Testis (tissue), 3 donors: ENCODE measurements around the gene CHCHD3. TPM values are rescaled to one million over a fixed set of nuclear protein-coding genes. Genes with fewer than 3 reads are reported as not detected.

Experiments
- DNase-seq: peaks from one replicate; pipeline ENCODE4 v3.0.0-alpha.2; 2019
- H3K27ac ChIP-seq, 2 donors: fragments of 200-600 bp; sonication (generic); one replicate each; pipeline ENCODE4 v1.5.1; 2019
- H3K27me3 ChIP-seq: fragments of 200-600 bp; sonication (generic); one replicate; pipeline ENCODE4 v1.5.1; 2019
- H3K36me3 ChIP-seq: fragments of 200-600 bp; sonication (generic); one replicate; pipeline ENCODE4 v1.5.1; 2017; ENCODE audit warnings: low read depth; ENCODE audit errors: missing control alignments
- H3K4me1 ChIP-seq: fragments of 200-600 bp; sonication (generic); one replicate; pipeline ENCODE4 v1.5.1; 2019
- H3K4me3 ChIP-seq, 2 donors: fragments of 200-600 bp; sonication (generic); one replicate each; pipeline ENCODE4 v1.5.1; 2017 to 2019
- H3K9me3 ChIP-seq: fragments of 200-600 bp; sonication (generic); one replicate; pipeline ENCODE4 v1.5.1; 2017
- POLR2A ChIP-seq: fragments of 450-650 bp; IDR thresholded peaks from one replicate; pipeline ENCODE4 v1.6.1; 2017; ENCODE audit warnings: antibody characterized with exemption, mild to moderate bottlenecking, moderate library complexity
- WGBS, 2 donors: methylation state at CpG; one replicate each; pipeline ENCODE4 v1.1.5; 2018; 5-methylcytosine and 5-hydroxymethylcytosine counted together
- intact Hi-C: fragments of 100-400 bp; cut with DNase I; formaldehyde crosslinking; loops from one replicate; pipeline ENCODE4 v1.15.1; 2023; ENCODE audit warnings: low total_unique reads
- polyA plus RNA-seq: library from polyadenylated mRNA; stranded (reverse); fragments of 350-450 nt; fragmentation: Illumina TruSeq; extraction: RNeasy Lipid Tissue Mini Kit (QIAGEN cat#74804); gene quantifications from one replicate; pipeline ENCODE4 v1.2.3, GENCODE V29; 2014; ENCODE audit warnings: low read depth, low replicate concordance; ENCODE audit not compliant: insufficient read depth
- total RNA-seq, 2 donors: library from RNA; depleted of rRNA; stranded (reverse); fragments of >200 nt; gene quantifications; one replicate each; pipeline ENCODE4 v1.2.3, GENCODE V29; 2016
- TF ChIP-seq, protein P1 (sequence below), 3 experiments: fragments of 450-650 bp in 2 of 3; fragments of 200-600 bp in 1 of 3; sonication (generic) in 1 of 3; IDR thresholded peaks; one replicate each; pipeline ENCODE4 v1.5.1; 2016 to 2019; ENCODE audit warnings: antibody characterized with exemption in 3 of 3, mild to moderate bottlenecking in 2 of 3, moderate library complexity in 1 of 3

CHCHD3 gene
- total and polyA plus RNA-seq, 3 donors from 2014 or later = 44.0 to 53.0 (median 47.9) TPM

DNA sequence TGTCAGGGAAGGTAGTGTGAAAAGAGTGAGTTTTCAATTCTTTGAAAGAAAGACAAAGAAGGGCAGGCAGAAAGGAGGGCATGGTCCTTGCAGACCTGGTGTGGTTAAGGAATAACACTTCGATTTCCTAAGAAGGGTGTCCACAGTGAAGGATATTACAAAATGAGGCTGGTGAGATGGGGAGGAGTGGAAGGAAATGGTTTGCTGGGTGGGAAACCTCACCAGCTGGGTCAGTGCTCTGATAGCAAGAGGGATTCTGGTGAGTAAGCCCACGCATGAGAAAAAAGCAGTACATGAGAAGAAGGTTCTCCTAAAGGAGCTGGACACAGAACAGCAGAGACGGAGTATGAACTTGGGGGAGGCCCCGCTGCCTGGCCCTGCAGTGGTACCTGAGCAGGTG, 275.1 kb downstream of the CHCHD3 start:
- Histone ChIP-seq H3K4me1 (no peaks in the 10 kb centered on the region), H3K27ac (no peak overlapping the region), H3K9me3 (no peaks in the 10 kb centered on the region), H3K36me3 (no peaks in the 10 kb centered on the region), H3K4me3 (no peak overlapping the region), H3K27me3 (no peaks in the 10 kb centered on the region)
- WGBS, 2 donors = 84 to 95% methylated on average over 4 of the region's 4 CpGs
- no peak for TF ChIP-seq POLR2A
- TF ChIP-seq, protein P1, sequence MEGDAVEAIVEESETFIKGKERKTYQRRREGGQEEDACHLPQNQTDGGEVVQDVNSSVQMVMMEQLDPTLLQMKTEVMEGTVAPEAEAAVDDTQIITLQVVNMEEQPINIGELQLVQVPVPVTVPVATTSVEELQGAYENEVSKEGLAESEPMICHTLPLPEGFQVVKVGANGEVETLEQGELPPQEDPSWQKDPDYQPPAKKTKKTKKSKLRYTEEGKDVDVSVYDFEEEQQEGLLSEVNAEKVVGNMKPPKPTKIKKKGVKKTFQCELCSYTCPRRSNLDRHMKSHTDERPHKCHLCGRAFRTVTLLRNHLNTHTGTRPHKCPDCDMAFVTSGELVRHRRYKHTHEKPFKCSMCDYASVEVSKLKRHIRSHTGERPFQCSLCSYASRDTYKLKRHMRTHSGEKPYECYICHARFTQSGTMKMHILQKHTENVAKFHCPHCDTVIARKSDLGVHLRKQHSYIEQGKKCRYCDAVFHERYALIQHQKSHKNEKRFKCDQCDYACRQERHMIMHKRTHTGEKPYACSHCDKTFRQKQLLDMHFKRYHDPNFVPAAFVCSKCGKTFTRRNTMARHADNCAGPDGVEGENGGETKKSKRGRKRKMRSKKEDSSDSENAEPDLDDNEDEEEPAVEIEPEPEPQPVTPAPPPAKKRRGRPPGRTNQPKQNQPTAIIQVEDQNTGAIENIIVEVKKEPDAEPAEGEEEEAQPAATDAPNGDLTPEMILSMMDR (IDR thresholded peaks at IDR 0.05) = no peak
- no peak for DNase-seq
- intact Hi-C loops = no loop called here

- Histone ChIP-seq H3K36me3 (no peaks in the 10 kb centered on the region), H3K9me3 (no peaks in the 10 kb centered on the region), H3K4me1 (no peaks in the 10 kb centered on the region), H3K27me3 (no peaks in the 10 kb centered on the region), H3K27ac (no peak overlapping the region), H3K4me3 (no peak overlapping the region)
- TF ChIP-seq, protein P1 (IDR thresholded peaks at IDR 0.05) = no peak
- TF ChIP-seq POLR2A = no peak
- intact Hi-C loops = no loop called here
- DNase-seq = no peak
- 86 to 88% methylated on average over 5 of the region's 5 CpGs for WGBS, 2 donors
Measured at GRCh38 chr7:132805766-132806165, 276.1 kb downstream of the CHCHD3 start.

GRCh38 chr7:132804849-132805485, 276.9 kb downstream of the CHCHD3 start:
- Histone ChIP-seq H3K4me3 (no peak overlapping the region), H3K4me1 (no peaks in the 10 kb centered on the region), H3K9me3 (no peaks in the 10 kb centered on the region), H3K27me3 (no peaks in the 10 kb centered on the region), H3K36me3 (no peaks in the 10 kb centered on the region), H3K27ac (no peak overlapping the region)
- DNase-seq = no peak
- WGBS, 2 donors = 85 to 90% methylated on average over 7 of the region's 7 CpGs
- intact Hi-C loops = no loop called here
- TF ChIP-seq POLR2A = no peak
- TF ChIP-seq, protein P1 (IDR thresholded peaks at IDR 0.05) = no peak

DNA sequence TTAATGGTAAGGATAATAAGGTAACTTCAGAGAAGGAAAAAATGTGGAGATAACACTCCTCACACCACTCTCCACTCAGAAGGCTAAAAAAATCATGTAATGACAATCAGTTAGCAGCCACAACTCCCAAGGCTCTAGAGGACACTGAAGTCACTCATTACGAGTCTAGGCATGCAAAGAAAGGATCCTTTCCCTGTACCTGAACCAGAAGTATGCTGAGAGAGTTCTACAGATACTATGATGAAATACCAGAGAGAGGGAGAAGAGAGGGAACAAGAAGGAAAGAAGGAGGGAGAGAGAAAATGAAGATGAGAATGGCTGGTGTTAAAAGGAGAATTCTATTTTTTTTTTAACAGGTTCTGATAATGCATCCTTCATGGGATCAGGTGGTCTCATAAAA, 281.4 kb downstream of the CHCHD3 start:
- Histone ChIP-seq H3K27me3 (no peaks in the 10 kb centered on the region), H3K4me1 (no peaks in the 10 kb centered on the region), H3K27ac (no peak overlapping the region), H3K36me3 (no peaks in the 10 kb centered on the region), H3K4me3 (no peak overlapping the region), H3K9me3 (no peaks in the 10 kb centered on the region)
- DNase-seq = no peak
- TF ChIP-seq POLR2A = no peak
- TF ChIP-seq, protein P1 (IDR thresholded peaks at IDR 0.05) = no peak
- intact Hi-C loops = no loop called here
- 85 to 97% methylated on average over 1 of the region's 1 CpG for WGBS, 2 donors

GRCh38 chr7:132799081-132799413, 282.8 kb downstream of the CHCHD3 start:
- TF ChIP-seq, protein P1 (IDR thresholded peaks at IDR 0.05) = no peak
- TF ChIP-seq POLR2A = no peak
- no peak overlapping the region for H3K4me3 ChIP-seq
- H3K27ac ChIP-seq = no peak overlapping the region
- no peaks in the 10 kb centered on the region for H3K36me3 ChIP-seq
- no peaks in the 10 kb centered on the region for H3K4me1 ChIP-seq
- H3K9me3 ChIP-seq = no peaks in the 10 kb centered on the region
- intact Hi-C loops = no loop called here
- no peaks in the 10 kb centered on the region for H3K27me3 ChIP-seq
- DNase-seq = no peak
